CD8-positive, alpha-beta memory T cell (primary cell): ENCODE results near the gene NPL. TPM values are rescaled to one million over a fixed set of nuclear protein-coding genes. Genes with fewer than 3 reads are reported as not detected.
A peak's percentile ranks its signal among the peaks of the same experiment; 100 is the strongest.

Experiments
- CTCF ChIA-PET: fragments of 350-600 bp; sonication (Branson Sonifier 250); formaldehyde crosslinking; loops from one replicate; lab custom pipeline; 2021; ENCODE audit warnings: antibody characterized with exemption; lab: Charles Lee
- POLR2A ChIA-PET: fragments of 350-600 bp; sonication (Branson Sonifier 250); formaldehyde crosslinking; loops from one replicate; lab custom pipeline; 2021; ENCODE audit warnings: antibody characterized with exemption; lab: Charles Lee
- DNase-seq, 5 donors: peaks; one replicate each; pipeline versions ENCODE4 v3.0.0 to v3.0.0-alpha.2; 2020 to 2022; ENCODE audit warnings: mixed read lengths in 1 of 5
- H3K27ac ChIP-seq: one replicate; pipeline ENCODE4 v1.7.0; 2013; ENCODE audit warnings: low read depth, mild to moderate bottlenecking, low read length, moderate library complexity
- H3K27me3 ChIP-seq: 2 replicates; pipeline ENCODE4 v1.7.0; 2013; ENCODE audit warnings: low read length, mild to moderate bottlenecking; ENCODE audit not compliant: insufficient read depth, poor library complexity, severe bottlenecking
- H3K36me3 ChIP-seq: 2 replicates; pipeline ENCODE4 v1.7.0; 2013; ENCODE audit warnings: mild to moderate bottlenecking, low read length, moderate library complexity; ENCODE audit not compliant: insufficient read depth
- H3K4me1 ChIP-seq: 2 replicates; pipeline ENCODE4 v1.7.0; 2013; ENCODE audit warnings: mild to moderate bottlenecking, low read length, moderate library complexity; ENCODE audit not compliant: insufficient read depth
- H3K4me3 ChIP-seq: 2 replicates; pipeline ENCODE4 v1.7.0; 2013; ENCODE audit warnings: mild to moderate bottlenecking, low read length
- H3K9me3 ChIP-seq: 2 replicates; pipeline ENCODE4 v1.7.0; 2013; ENCODE audit warnings: mild to moderate bottlenecking, low read length
- H3K27ac Mint-ChIP-seq, 8 donors: one replicate each; pipeline ENCODE4 v1.8.0; 2020 to 2021; ENCODE audit warnings: mixed read lengths in 8 of 8, mild to moderate bottlenecking in 6 of 8, inconsistent platforms in 3 of 8, moderate library complexity in 3 of 8
- H3K27me3 Mint-ChIP-seq, 2 donors: one replicate each; pipeline ENCODE4 v1.8.0; 2020 to 2021; ENCODE audit warnings: mixed read lengths in 2 of 2, mild to moderate bottlenecking in 1 of 2, moderate library complexity in 1 of 2
- H3K36me3 Mint-ChIP-seq, 3 donors: one replicate each; pipeline ENCODE4 v1.8.0; 2020 to 2021; ENCODE audit warnings: mixed read lengths in 3 of 3, inconsistent platforms in 1 of 3, mild to moderate bottlenecking in 1 of 3
- H3K4me1 Mint-ChIP-seq, 3 donors: one replicate each; pipeline ENCODE4 v1.8.0; 2020 to 2021; ENCODE audit warnings: mixed read lengths in 3 of 3, inconsistent platforms in 1 of 3, mild to moderate bottlenecking in 1 of 3
- H3K4me3 Mint-ChIP-seq, 7 donors: one replicate each; pipeline ENCODE4 v1.8.0; 2020 to 2021; ENCODE audit warnings: mixed read lengths in 7 of 7, mild to moderate bottlenecking in 6 of 7, moderate library complexity in 4 of 7, inconsistent platforms in 2 of 7
- H3K9me3 Mint-ChIP-seq, 5 donors: one replicate each; pipeline ENCODE4 v1.8.0; 2020 to 2022; ENCODE audit warnings: mixed read lengths in 5 of 5, mild to moderate bottlenecking in 3 of 5, moderate library complexity in 2 of 5, inconsistent platforms in 1 of 5
- polyA plus RNA-seq: library from polyadenylated mRNA; unstranded; fragments of 300-500 nt; fragmentation: Illumina TruSeq; gene quantifications from one replicate; pipeline ENCODE4 v1.2.3, GENCODE V29; 2021
- total RNA-seq, 2 experiments: library from RNA; stranded (reverse); gene quantifications; one replicate each; pipeline ENCODE4 v1.2.3, GENCODE V29; 2021

The NPL gene
- total and polyA plus RNA-seq, 3 experiments from 2014 or later: 8.5 to 12.3 (median 9.3) TPM

- no peak for DNase-seq
- Mint-ChIP-seq H3K4me1 (peaks cover 72 to 85% (median 78%) of the 10 kb centered on the region in 3 donors), H3K36me3 (peaks cover 13 to 93% (median 22%) of the 10 kb centered on the region in 3 donors), H3K9me3 (no peaks in the 10 kb centered on the region), H3K27ac (peak overlapping the region in 2 of 8 donors; percentile 19 to 59), H3K4me3 (peak overlapping the region in 1 of 7 donors; percentile 7), H3K27me3 (no peaks in the 10 kb centered on the region)
- CTCF ChIA-PET: interaction anchor here (1.1 kb wide), 1 partner anchor 12 kb away, joined by 3 read pairs; no protein-coding TSS in a partner anchor
- peaks cover 65% of the 10 kb centered on the region for H3K36me3 ChIP-seq
- no peaks in the 10 kb centered on the region for H3K27me3 ChIP-seq
- no peaks in the 10 kb centered on the region for H3K9me3 ChIP-seq
- H3K27ac ChIP-seq: no peak overlapping the region
- H3K4me1 ChIP-seq: peaks cover 46% of the 10 kb centered on the region
- POLR2A ChIA-PET: interaction anchor here (0.5 to 0.7 kb wide), 2 partner anchors 11 to 258 kb away, joined by 3 to 5 read pairs; partner anchors contain the start of gene RNASEL
- no peak overlapping the region for H3K4me3 ChIP-seq
Measured at GRCh38 chr1:182847105-182847504, 57.5 kb downstream of the NPL start.

- H3K27me3 ChIP-seq: no peaks in the 10 kb centered on the region
- peaks cover 32% of the 10 kb centered on the region for H3K4me1 ChIP-seq
- POLR2A ChIA-PET: no interaction called here
- H3K27ac ChIP-seq: no peak overlapping the region
- H3K4me3 ChIP-seq: no peak overlapping the region
- no peak for DNase-seq
- no peaks in the 10 kb centered on the region for H3K9me3 ChIP-seq
- peak overlapping the region in 3 of 7 donors; percentile 39 to 61 (median 51) for H3K4me3 Mint-ChIP-seq
- H3K27me3 Mint-ChIP-seq: no peaks in the 10 kb centered on the region
- H3K27ac Mint-ChIP-seq: peak overlapping the region in 3 of 8 donors; percentile 48 to 75 (median 71)
- CTCF ChIA-PET: no interaction called here
- peaks cover 13 to 96% (median 24%) of the 10 kb centered on the region in 3 donors for H3K36me3 Mint-ChIP-seq
- H3K4me1 Mint-ChIP-seq: peaks cover 55 to 74% (median 61%) of the 10 kb centered on the region in 3 donors
- H3K36me3 ChIP-seq: peaks cover 80% of the 10 kb centered on the region
- no peaks in the 10 kb centered on the region for H3K9me3 Mint-ChIP-seq
Measured at GRCh38 chr1:182848736-182849135, 59.2 kb downstream of the NPL start.

GRCh38 chr1:182850319-182850718 lies 60.7 kb downstream of the NPL start:
- Mint-ChIP-seq H3K36me3 (peaks cover 13 to 97% (median 32%) of the 10 kb centered on the region in 3 donors), H3K27me3 (no peaks in the 10 kb centered on the region), H3K4me3 (no peak overlapping the region), H3K27ac (peak overlapping the region in 1 of 8 donors; percentile 32), H3K4me1 (peaks cover 45 to 61% (median 49%) of the 10 kb centered on the region in 3 donors), H3K9me3 (no peaks in the 10 kb centered on the region)
- POLR2A ChIA-PET: no interaction called here
- peaks cover 16% of the 10 kb centered on the region for H3K4me1 ChIP-seq
- CTCF ChIA-PET: no interaction called here
- H3K4me3 ChIP-seq: no peak overlapping the region
- no peaks in the 10 kb centered on the region for H3K9me3 ChIP-seq
- H3K27ac ChIP-seq: no peak overlapping the region
- no peak for DNase-seq
- peaks cover 82% of the 10 kb centered on the region for H3K36me3 ChIP-seq
- no peaks in the 10 kb centered on the region for H3K27me3 ChIP-seq

DNA sequence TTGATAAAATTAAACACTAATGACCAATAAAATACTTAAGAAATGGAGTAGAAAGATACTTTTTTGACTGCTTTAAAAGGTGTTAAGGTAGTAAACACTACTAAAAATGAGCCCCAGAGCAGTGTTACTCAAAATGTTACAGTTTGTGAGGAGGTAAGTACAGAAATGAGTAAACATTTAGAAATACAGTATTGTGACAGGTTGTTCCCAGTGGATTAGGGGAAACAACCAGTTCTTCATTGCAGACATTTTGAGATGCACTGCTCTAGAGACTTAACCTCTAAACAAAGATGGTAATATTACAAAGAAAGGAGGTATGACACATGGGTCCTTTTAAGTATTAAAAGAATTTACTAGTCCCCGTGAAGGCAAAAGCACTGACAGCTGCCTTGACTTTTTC lies 62.3 kb downstream of the NPL start:
- Mint-ChIP-seq H3K27ac (no peak overlapping the region), H3K27me3 (no peaks in the 10 kb centered on the region), H3K9me3 (no peaks in the 10 kb centered on the region), H3K4me3 (no peak overlapping the region), H3K36me3 (peaks cover 11 to 96% (median 30%) of the 10 kb centered on the region in 3 donors), H3K4me1 (peaks cover 38 to 52% (median 39%) of the 10 kb centered on the region in 3 donors)
- Histone ChIP-seq H3K9me3 (no peaks in the 10 kb centered on the region), H3K27ac (no peak overlapping the region), H3K27me3 (no peaks in the 10 kb centered on the region), H3K36me3 (peaks cover 88% of the 10 kb centered on the region), H3K4me3 (no peak overlapping the region), H3K4me1 (peaks cover 10% of the 10 kb centered on the region)
- ChIA-PET CTCF (no interaction called here), POLR2A (no interaction called here)
- no peak for DNase-seq

- no peak overlapping the region for H3K4me3 ChIP-seq
- Mint-ChIP-seq H3K27me3 (no peaks in the 10 kb centered on the region), H3K4me3 (no peak overlapping the region), H3K27ac (peak overlapping the region in 1 of 8 donors; percentile 52), H3K9me3 (no peaks in the 10 kb centered on the region), H3K36me3 (peaks cover 13 to 98% (median 36%) of the 10 kb centered on the region in 3 donors), H3K4me1 (peaks cover 9 to 27% (median 19%) of the 10 kb centered on the region in 3 donors)
- no peak overlapping the region for H3K27ac ChIP-seq
- no peaks in the 10 kb centered on the region for H3K4me1 ChIP-seq
- ChIA-PET CTCF (no interaction called here), POLR2A (no interaction called here)
- H3K27me3 ChIP-seq: no peaks in the 10 kb centered on the region
- H3K36me3 ChIP-seq: peaks cover 96% of the 10 kb centered on the region
- DNase-seq: no peak
- H3K9me3 ChIP-seq: no peaks in the 10 kb centered on the region
Measured at GRCh38 chr1:182855911-182856310, 66.3 kb downstream of the NPL start.

GRCh38 chr1:182857212-182857611 lies 67.6 kb downstream of the NPL start:
- peak overlapping the region in 1 of 8 donors; percentile 10 for H3K27ac Mint-ChIP-seq
- Histone ChIP-seq H3K4me1 (no peaks in the 10 kb centered on the region), H3K4me3 (no peak overlapping the region), H3K27me3 (no peaks in the 10 kb centered on the region), H3K27ac (no peak overlapping the region), H3K36me3 (peaks cover 94% of the 10 kb centered on the region), H3K9me3 (no peaks in the 10 kb centered on the region)
- H3K4me3 Mint-ChIP-seq: no peak overlapping the region
- CTCF ChIA-PET: no interaction called here
- H3K27me3 Mint-ChIP-seq: no peaks in the 10 kb centered on the region
- POLR2A ChIA-PET: no interaction called here
- no peaks in the 10 kb centered on the region for H3K9me3 Mint-ChIP-seq
- peaks cover 8 to 30% (median 26%) of the 10 kb centered on the region in 3 donors for H3K4me1 Mint-ChIP-seq
- peaks cover 16 to 97% (median 40%) of the 10 kb centered on the region in 3 donors for H3K36me3 Mint-ChIP-seq
- no peak for DNase-seq

DNA sequence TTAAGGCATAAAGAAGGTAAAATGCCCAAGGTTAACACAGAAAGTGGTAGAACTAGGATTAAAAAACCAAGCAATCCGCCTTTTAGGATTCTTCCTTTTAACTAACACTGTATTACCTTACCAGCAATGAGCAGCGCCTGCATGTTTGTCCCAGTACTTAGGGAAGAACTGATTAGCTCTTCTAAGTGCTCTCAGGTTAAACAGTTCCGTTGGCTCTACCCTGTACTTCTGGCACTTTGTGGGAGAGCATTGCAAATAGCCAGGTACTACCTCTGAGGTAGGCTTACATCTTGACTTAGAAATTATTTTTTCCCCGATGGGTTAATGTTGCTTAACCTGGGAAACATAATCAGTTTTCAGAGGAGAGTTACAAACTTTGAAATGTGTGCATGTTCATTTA lies 71.1 kb downstream of the NPL start:
- POLR2A ChIA-PET: no interaction called here
- H3K4me3 ChIP-seq: no peak overlapping the region
- Mint-ChIP-seq H3K36me3 (peaks cover 16 to 95% (median 31%) of the 10 kb centered on the region in 3 donors), H3K9me3 (no peaks in the 10 kb centered on the region), H3K27ac (no peak overlapping the region), H3K4me3 (no peak overlapping the region), H3K27me3 (no peaks in the 10 kb centered on the region), H3K4me1 (peaks cover 8 to 33% (median 26%) of the 10 kb centered on the region in 3 donors)
- H3K27ac ChIP-seq: no peak overlapping the region
- CTCF ChIA-PET: no interaction called here
- no peaks in the 10 kb centered on the region for H3K9me3 ChIP-seq
- DNase-seq: no peak
- peaks cover 86% of the 10 kb centered on the region for H3K36me3 ChIP-seq
- no peaks in the 10 kb centered on the region for H3K4me1 ChIP-seq
- no peaks in the 10 kb centered on the region for H3K27me3 ChIP-seq

DNA sequence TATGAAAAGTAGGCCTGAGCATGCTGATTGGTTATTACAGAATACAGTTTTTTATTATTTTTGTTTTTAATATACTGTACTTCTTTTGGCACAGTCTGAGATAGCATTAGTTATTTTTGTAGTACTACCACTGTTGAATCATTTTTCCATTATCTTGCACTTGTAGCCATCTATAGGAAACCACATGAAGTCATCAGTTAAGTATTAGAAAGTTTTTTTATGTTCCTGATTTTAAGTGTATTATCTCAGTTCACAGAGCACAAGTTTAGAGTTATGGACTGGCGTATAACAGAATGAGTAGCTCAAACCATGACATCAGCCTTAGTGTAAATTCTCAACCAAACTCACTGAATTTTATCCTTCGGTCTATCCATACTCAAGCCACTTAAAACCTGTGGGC lies 72.4 kb downstream of the NPL start:
- H3K36me3 Mint-ChIP-seq: peaks cover 16 to 96% (median 33%) of the 10 kb centered on the region in 3 donors
- no peak for DNase-seq
- Histone ChIP-seq H3K9me3 (no peaks in the 10 kb centered on the region), H3K27me3 (no peaks in the 10 kb centered on the region), H3K4me1 (no peaks in the 10 kb centered on the region), H3K27ac (no peak overlapping the region), H3K4me3 (no peak overlapping the region), H3K36me3 (peaks cover 88% of the 10 kb centered on the region)
- peak overlapping the region in 2 of 8 donors; percentile 33 to 71 for H3K27ac Mint-ChIP-seq
- no peaks in the 10 kb centered on the region for H3K9me3 Mint-ChIP-seq
- H3K4me1 Mint-ChIP-seq: peaks cover 10 to 40% (median 25%) of the 10 kb centered on the region in 3 donors
- ChIA-PET POLR2A (no interaction called here), CTCF (interaction anchor here (1.2 kb wide), 1 partner anchor 265 kb away, joined by 3 read pairs; no protein-coding TSS in a partner anchor)
- no peak overlapping the region for H3K4me3 Mint-ChIP-seq
- no peaks in the 10 kb centered on the region for H3K27me3 Mint-ChIP-seq
